HEK293 (cell line): ENCODE data around the gene FPR1.

Experiments
- CTCF ChIP-seq: fragments of 450-650 bp; formaldehyde crosslinking; IDR thresholded peaks from 2 replicates; pipeline ENCODE4 v1.5.1; 2016; ENCODE audit warnings: missing biosample characterization, missing genetic modification characterization
- HIC1 ChIP-seq: fragments of 450-650 bp; formaldehyde crosslinking; IDR thresholded peaks from 2 replicates; pipeline ENCODE4 v1.5.1; 2016; ENCODE audit warnings: missing biosample characterization, missing genetic modification characterization
- HOXA7 ChIP-seq: sonication (generic); formaldehyde crosslinking; IDR thresholded peaks from 2 replicates; pipeline ENCODE4 v1.8.1; 2022; ENCODE audit warnings: missing genetic modification reagents, borderline replicate concordance
- KLF10 ChIP-seq: fragments of 450-650 bp; IDR thresholded peaks from 2 replicates; pipeline ENCODE4 v1.5.1; 2018; ENCODE audit warnings: missing biosample characterization, mild to moderate bottlenecking, missing genetic modification characterization
- KLF9 ChIP-seq: fragments of 450-650 bp; formaldehyde crosslinking; IDR thresholded peaks from 2 replicates; pipeline ENCODE4 v1.5.1; 2016; ENCODE audit warnings: missing biosample characterization, missing genetic modification characterization, low read depth
- PATZ1 ChIP-seq: fragments of 450-650 bp; formaldehyde crosslinking; IDR thresholded peaks from 2 replicates; pipeline ENCODE4 v1.5.1; 2016; ENCODE audit warnings: missing biosample characterization, missing genetic modification characterization
- PRDM10 ChIP-seq: fragments of 450-650 bp; formaldehyde crosslinking; IDR thresholded peaks from 2 replicates; pipeline ENCODE4 v1.5.1; 2016; ENCODE audit warnings: missing biosample characterization, missing genetic modification characterization
- ZNF223 ChIP-seq: fragments of 450-650 bp; formaldehyde crosslinking; IDR thresholded peaks from 2 replicates; pipeline ENCODE4 v1.5.1; 2016; ENCODE audit warnings: missing biosample characterization, missing genetic modification characterization
- ZNF423 ChIP-seq: fragments of 450-650 bp; formaldehyde crosslinking; IDR thresholded peaks from 2 replicates; pipeline ENCODE4 v1.5.1; 2016; ENCODE audit warnings: missing biosample characterization, missing genetic modification characterization
- ZNF48 ChIP-seq: fragments of 450-650 bp; formaldehyde crosslinking; IDR thresholded peaks from 2 replicates; pipeline ENCODE4 v1.5.1; 2016; ENCODE audit warnings: missing biosample characterization, missing genetic modification characterization
- ZNF624 ChIP-seq: fragments of 450-650 bp; formaldehyde crosslinking; IDR thresholded peaks from 2 replicates; pipeline ENCODE4 v1.5.1; 2017; ENCODE audit warnings: missing biosample characterization, missing genetic modification characterization
- ZNF747 ChIP-seq: fragments of 450-650 bp; formaldehyde crosslinking; IDR thresholded peaks from 2 replicates; pipeline ENCODE4 v1.5.1; 2016; ENCODE audit warnings: missing biosample characterization, missing genetic modification characterization
- ZSCAN5A ChIP-seq: fragments of 450-650 bp; formaldehyde crosslinking; IDR thresholded peaks from 2 replicates; pipeline ENCODE4 v1.5.1; 2016; ENCODE audit warnings: missing biosample characterization, missing genetic modification characterization

- TF ChIP-seq CTCF (no peak), ZNF423 (tag by site-specific recombination) (no peak), ZNF48 (tag by site-specific recombination) (no peak), KLF10 (tag by site-specific recombination) (no peak), HOXA7 (CRISPR knock-in tag) (no peak), ZNF747 (tag by site-specific recombination) (no peak), KLF9 (tag by site-specific recombination) (no peak), ZNF223 (tag by site-specific recombination) (no peak), ZSCAN5A (tag by site-specific recombination) (no peak), PRDM10 (no peak), HIC1 (tag by site-specific recombination) (no peak), PATZ1 (tag by site-specific recombination) (no peak), ZNF624 (no peak)
Observed at GRCh38 chr19:51755571-51755970, 3.9 kb upstream of the FPR1 start.
